ENCODE measurements around the gene RECQL5. TPM values are rescaled to one million over a fixed set of nuclear protein-coding genes. Genes with fewer than 3 reads are reported as not detected.

RECQL5 gene
- total and polyA plus RNA-seq, 2 of the 8 experiments (the other 6 are each of a cell fraction or from before 2014, with no cell fraction given): 15.1 to 41.1 TPM

DNA sequence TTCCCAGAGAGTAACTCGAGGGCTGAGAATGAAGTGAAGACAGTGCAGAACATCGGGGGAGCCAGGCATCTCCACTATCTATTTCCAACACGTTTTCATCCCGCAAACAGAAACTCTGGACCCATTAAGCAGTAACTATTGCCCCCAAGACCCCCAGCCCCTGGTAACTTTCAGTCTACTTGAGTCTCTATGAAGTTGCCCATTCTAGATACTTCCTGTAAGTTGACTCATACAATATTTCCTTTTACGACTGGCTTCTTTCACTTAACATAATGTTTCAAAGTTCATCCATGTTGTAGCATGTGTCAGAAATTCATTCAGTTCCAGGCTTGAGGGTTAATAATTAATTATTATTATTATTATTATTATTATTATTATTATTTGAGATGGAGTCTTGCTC lies 59.9 kb downstream of the RECQL5 start (continued):
- TF ChIP-seq, protein P1, sequence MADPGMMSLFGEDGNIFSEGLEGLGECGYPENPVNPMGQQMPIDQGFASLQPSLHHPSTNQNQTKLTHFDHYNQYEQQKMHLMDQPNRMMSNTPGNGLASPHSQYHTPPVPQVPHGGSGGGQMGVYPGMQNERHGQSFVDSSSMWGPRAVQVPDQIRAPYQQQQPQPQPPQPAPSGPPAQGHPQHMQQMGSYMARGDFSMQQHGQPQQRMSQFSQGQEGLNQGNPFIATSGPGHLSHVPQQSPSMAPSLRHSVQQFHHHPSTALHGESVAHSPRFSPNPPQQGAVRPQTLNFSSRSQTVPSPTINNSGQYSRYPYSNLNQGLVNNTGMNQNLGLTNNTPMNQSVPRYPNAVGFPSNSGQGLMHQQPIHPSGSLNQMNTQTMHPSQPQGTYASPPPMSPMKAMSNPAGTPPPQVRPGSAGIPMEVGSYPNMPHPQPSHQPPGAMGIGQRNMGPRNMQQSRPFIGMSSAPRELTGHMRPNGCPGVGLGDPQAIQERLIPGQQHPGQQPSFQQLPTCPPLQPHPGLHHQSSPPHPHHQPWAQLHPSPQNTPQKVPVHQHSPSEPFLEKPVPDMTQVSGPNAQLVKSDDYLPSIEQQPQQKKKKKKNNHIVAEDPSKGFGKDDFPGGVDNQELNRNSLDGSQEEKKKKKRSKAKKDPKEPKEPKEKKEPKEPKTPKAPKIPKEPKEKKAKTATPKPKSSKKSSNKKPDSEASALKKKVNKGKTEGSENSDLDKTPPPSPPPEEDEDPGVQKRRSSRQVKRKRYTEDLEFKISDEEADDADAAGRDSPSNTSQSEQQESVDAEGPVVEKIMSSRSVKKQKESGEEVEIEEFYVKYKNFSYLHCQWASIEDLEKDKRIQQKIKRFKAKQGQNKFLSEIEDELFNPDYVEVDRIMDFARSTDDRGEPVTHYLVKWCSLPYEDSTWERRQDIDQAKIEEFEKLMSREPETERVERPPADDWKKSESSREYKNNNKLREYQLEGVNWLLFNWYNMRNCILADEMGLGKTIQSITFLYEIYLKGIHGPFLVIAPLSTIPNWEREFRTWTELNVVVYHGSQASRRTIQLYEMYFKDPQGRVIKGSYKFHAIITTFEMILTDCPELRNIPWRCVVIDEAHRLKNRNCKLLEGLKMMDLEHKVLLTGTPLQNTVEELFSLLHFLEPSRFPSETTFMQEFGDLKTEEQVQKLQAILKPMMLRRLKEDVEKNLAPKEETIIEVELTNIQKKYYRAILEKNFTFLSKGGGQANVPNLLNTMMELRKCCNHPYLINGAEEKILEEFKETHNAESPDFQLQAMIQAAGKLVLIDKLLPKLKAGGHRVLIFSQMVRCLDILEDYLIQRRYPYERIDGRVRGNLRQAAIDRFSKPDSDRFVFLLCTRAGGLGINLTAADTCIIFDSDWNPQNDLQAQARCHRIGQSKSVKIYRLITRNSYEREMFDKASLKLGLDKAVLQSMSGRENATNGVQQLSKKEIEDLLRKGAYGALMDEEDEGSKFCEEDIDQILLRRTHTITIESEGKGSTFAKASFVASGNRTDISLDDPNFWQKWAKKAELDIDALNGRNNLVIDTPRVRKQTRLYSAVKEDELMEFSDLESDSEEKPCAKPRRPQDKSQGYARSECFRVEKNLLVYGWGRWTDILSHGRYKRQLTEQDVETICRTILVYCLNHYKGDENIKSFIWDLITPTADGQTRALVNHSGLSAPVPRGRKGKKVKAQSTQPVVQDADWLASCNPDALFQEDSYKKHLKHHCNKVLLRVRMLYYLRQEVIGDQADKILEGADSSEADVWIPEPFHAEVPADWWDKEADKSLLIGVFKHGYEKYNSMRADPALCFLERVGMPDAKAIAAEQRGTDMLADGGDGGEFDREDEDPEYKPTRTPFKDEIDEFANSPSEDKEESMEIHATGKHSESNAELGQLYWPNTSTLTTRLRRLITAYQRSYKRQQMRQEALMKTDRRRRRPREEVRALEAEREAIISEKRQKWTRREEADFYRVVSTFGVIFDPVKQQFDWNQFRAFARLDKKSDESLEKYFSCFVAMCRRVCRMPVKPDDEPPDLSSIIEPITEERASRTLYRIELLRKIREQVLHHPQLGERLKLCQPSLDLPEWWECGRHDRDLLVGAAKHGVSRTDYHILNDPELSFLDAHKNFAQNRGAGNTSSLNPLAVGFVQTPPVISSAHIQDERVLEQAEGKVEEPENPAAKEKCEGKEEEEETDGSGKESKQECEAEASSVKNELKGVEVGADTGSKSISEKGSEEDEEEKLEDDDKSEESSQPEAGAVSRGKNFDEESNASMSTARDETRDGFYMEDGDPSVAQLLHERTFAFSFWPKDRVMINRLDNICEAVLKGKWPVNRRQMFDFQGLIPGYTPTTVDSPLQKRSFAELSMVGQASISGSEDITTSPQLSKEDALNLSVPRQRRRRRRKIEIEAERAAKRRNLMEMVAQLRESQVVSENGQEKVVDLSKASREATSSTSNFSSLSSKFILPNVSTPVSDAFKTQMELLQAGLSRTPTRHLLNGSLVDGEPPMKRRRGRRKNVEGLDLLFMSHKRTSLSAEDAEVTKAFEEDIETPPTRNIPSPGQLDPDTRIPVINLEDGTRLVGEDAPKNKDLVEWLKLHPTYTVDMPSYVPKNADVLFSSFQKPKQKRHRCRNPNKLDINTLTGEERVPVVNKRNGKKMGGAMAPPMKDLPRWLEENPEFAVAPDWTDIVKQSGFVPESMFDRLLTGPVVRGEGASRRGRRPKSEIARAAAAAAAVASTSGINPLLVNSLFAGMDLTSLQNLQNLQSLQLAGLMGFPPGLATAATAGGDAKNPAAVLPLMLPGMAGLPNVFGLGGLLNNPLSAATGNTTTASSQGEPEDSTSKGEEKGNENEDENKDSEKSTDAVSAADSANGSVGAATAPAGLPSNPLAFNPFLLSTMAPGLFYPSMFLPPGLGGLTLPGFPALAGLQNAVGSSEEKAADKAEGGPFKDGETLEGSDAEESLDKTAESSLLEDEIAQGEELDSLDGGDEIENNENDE (IDR thresholded peaks at IDR 0.05; ENCODE audit: insufficient replicate concordance, low read length): no peak
- TF ChIP-seq, protein P2, sequence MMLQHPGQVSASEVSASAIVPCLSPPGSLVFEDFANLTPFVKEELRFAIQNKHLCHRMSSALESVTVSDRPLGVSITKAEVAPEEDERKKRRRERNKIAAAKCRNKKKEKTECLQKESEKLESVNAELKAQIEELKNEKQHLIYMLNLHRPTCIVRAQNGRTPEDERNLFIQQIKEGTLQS (IDR thresholded peaks at IDR 0.05; ENCODE audit: insufficient read depth, low read depth, low read length): no peak
- TF ChIP-seq SRF (IDR thresholded peaks at IDR 0.05; ENCODE audit: low read depth, low read length): no peak
- no peak for TF ChIP-seq ZNF274 (IDR thresholded peaks at IDR 0.05; ENCODE audit: borderline replicate concordance, extremely low read depth, low read length)
- no peak for TF ChIP-seq NANOG (IDR thresholded peaks at IDR 0.05; ENCODE audit: insufficient read depth, low read depth, low read length, poor library complexity, severe bottlenecking)
- TF ChIP-seq, protein P3, sequence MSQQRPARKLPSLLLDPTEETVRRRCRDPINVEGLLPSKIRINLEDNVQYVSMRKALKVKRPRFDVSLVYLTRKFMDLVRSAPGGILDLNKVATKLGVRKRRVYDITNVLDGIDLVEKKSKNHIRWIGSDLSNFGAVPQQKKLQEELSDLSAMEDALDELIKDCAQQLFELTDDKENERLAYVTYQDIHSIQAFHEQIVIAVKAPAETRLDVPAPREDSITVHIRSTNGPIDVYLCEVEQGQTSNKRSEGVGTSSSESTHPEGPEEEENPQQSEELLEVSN (IDR thresholded peaks at IDR 0.05): no peak
- TF ChIP-seq CBX5 (IDR thresholded peaks at IDR 0.05; ENCODE audit: low read depth, low read length): no peak
- no peak for TF ChIP-seq SP4 (IDR thresholded peaks at IDR 0.05; ENCODE audit: low read length)
- no peak for TF ChIP-seq TAF7 (optimal IDR thresholded peaks at IDR 0.05; ENCODE audit: borderline replicate concordance, low read depth, low read length)
- TF ChIP-seq, protein P4, sequence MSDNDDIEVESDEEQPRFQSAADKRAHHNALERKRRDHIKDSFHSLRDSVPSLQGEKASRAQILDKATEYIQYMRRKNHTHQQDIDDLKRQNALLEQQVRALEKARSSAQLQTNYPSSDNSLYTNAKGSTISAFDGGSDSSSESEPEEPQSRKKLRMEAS (IDR thresholded peaks at IDR 0.05): no peak

All from H1 (cell line).